ENCODE results near the gene FBXO2. TPM values are rescaled to one million over a fixed set of nuclear protein-coding genes. Genes with fewer than 3 reads are reported as not detected.

The FBXO2 gene
- polyA plus RNA-seq, 1 experiment = 1.5 TPM

- Histone ChIP-seq H3K4me3 (ENCODE audit: low read depth, low read length) (no peak overlapping the region), H3K27ac (ENCODE audit: low read depth, low read length) (no peak overlapping the region), H3K9me3 (ENCODE audit: control insufficient read depth, insufficient read depth, low read length) (no peaks in the 10 kb centered on the region), H3K27me3 (ENCODE audit: control insufficient read depth, insufficient read depth, low read length) (no peaks in the 10 kb centered on the region)
- no peak for TF ChIP-seq CTCF (IDR thresholded peaks at IDR 0.05; ENCODE audit: low read depth, low read length)
- DNase-seq (ENCODE audit: low read depth, low spot score) = no peak
- ChIA-PET POLR2A (interaction anchor here (1.5 kb wide), 1 partner anchor 8 kb away, joined by 4 read pairs; the partner anchor contains the start of gene FBXO6), CTCF (interaction anchor here (0.6 kb wide), 1 partner anchor 39 kb away, joined by 3 read pairs; no protein-coding TSS in a partner anchor)
Observed at GRCh38 chr1:11671544-11672286, 17.5 kb upstream of the FBXO2 start.

- DNase-seq (ENCODE audit: low read depth, low spot score) = no peak
- Histone ChIP-seq H3K4me3 (ENCODE audit: low read depth, low read length) (no peak overlapping the region), H3K9me3 (ENCODE audit: control insufficient read depth, insufficient read depth, low read length) (no peaks in the 10 kb centered on the region), H3K27ac (ENCODE audit: low read depth, low read length) (no peak overlapping the region), H3K27me3 (ENCODE audit: control insufficient read depth, insufficient read depth, low read length) (no peaks in the 10 kb centered on the region)
- ChIA-PET POLR2A (no interaction called here), CTCF (no interaction called here)
- no peak for TF ChIP-seq CTCF (IDR thresholded peaks at IDR 0.05; ENCODE audit: low read depth, low read length)
Observed at GRCh38 chr1:11671205-11671543, 16.9 kb upstream of the FBXO2 start.

GRCh38 chr1:11670747-11671146, 16.5 kb upstream of the FBXO2 start:
- no peak for DNase-seq (ENCODE audit: low read depth, low spot score)
- TF ChIP-seq CTCF (IDR thresholded peaks at IDR 0.05; ENCODE audit: low read depth, low read length) = no peak
- H3K27ac ChIP-seq (ENCODE audit: low read depth, low read length) = no peak overlapping the region
- no peaks in the 10 kb centered on the region for H3K9me3 ChIP-seq (ENCODE audit: control insufficient read depth, insufficient read depth, low read length)
- ChIA-PET CTCF (no interaction called here), POLR2A (no interaction called here)
- H3K4me3 ChIP-seq (ENCODE audit: low read depth, low read length) = no peak overlapping the region
- no peaks in the 10 kb centered on the region for H3K27me3 ChIP-seq (ENCODE audit: control insufficient read depth, insufficient read depth, low read length)

GRCh38 chr1:11668516-11668915, 14.3 kb upstream of the FBXO2 start:
- ChIA-PET CTCF (interaction anchor here (0.9 kb wide), 1 partner anchor 14 kb away, joined by 5 read pairs; no protein-coding TSS in a partner anchor), POLR2A (no interaction called here)
- H3K4me3 ChIP-seq (ENCODE audit: low read depth, low read length) = no peak overlapping the region
- H3K9me3 ChIP-seq (ENCODE audit: control insufficient read depth, insufficient read depth, low read length) = no peaks in the 10 kb centered on the region
- H3K27ac ChIP-seq (ENCODE audit: low read depth, low read length) = no peak overlapping the region
- no peak for DNase-seq (ENCODE audit: low read depth, low spot score)
- no peak for TF ChIP-seq CTCF (IDR thresholded peaks at IDR 0.05; ENCODE audit: low read depth, low read length)
- H3K27me3 ChIP-seq (ENCODE audit: control insufficient read depth, insufficient read depth, low read length) = no peaks in the 10 kb centered on the region

GRCh38 chr1:11664336-11665065, 10.3 kb upstream of the FBXO2 start:
- no peak for TF ChIP-seq CTCF (IDR thresholded peaks at IDR 0.05; ENCODE audit: low read depth, low read length)
- POLR2A ChIA-PET = interaction anchor here (0.6 to 1.8 kb wide), 5 partner anchors 8 to 402 kb away, joined by 3 to 6 read pairs (median 5); partner anchors contain the start of genes FBXO2, FBXO44 and MAD2L2
- H3K27me3 ChIP-seq (ENCODE audit: control insufficient read depth, insufficient read depth, low read length) = no peaks in the 10 kb centered on the region

More at GRCh38 chr1:11664336-11665065, 10.3 kb upstream of the FBXO2 start:
- Histone ChIP-seq H3K4me3 (ENCODE audit: low read depth, low read length) (peak overlapping the region; percentile 59), H3K27ac (ENCODE audit: low read depth, low read length) (no peak overlapping the region), H3K9me3 (ENCODE audit: control insufficient read depth, insufficient read depth, low read length) (no peaks in the 10 kb centered on the region)
- no peak for DNase-seq (ENCODE audit: low read depth, low spot score)
- CTCF ChIA-PET = interaction anchor here (0.6 to 3.0 kb wide), 18 partner anchors 9 to 627 kb away, joined by 3 to 28 read pairs (median 6); partner anchors contain the start of genes FBXO44 and MAD2L2
